HepG2 (cell line): ENCODE measurements around the gene INTS1. TPM values are rescaled to one million over a fixed set of nuclear protein-coding genes. Genes with fewer than 3 reads are reported as not detected.

ENCODE experiments used
- ATAC-seq: fragments of 200-7000 bp; cut with Tn5 transposase; 3 replicates; pipeline ENCODE4 v1.9.1; 2020; ENCODE audit warnings: mild to moderate bottlenecking, moderate library complexity
- BruUV-seq: library from RNA; stranded (reverse); fragments of 400-500 nt; replicated peaks from 2 replicates; lab custom pipeline; 2021; lab: Mats Ljungman, UMichigan
- CTCF ChIA-PET: fragments of 300-600 bp; formaldehyde crosslinking; extraction: SDS; loops from one replicate; lab custom pipeline; 2021; ENCODE audit warnings: low total read pairs, inconsistent platforms, low intra/inter-chr PET ratio; lab: Yijun Ruan, JAX
- POLR2A ChIA-PET: fragments of 350-600 bp; sonication (Branson Sonifier 250); formaldehyde crosslinking; loops from one replicate; lab custom pipeline; 2020; ENCODE audit warnings: antibody characterized with exemption, inconsistent platforms; lab: Yijun Ruan, JAX
- DNase-seq: peaks from one replicate; pipeline ENCODE4 v3.0.0-alpha.2; 2015; ENCODE audit warnings: low spot score
- FAIRE-seq: peaks from 3 replicates; lab custom pipeline; 2011; peaks lifted over from hg19 to GRCh38; lab: Jason Lieb, UNC
- H2AFZ ChIP-seq: one replicate; pipeline ENCODE4 v1.6.1; 2011; ENCODE audit warnings: low read length, inconsistent platforms
- H3K27ac ChIP-seq: fragments of 300-600 bp; 3 replicates; pipeline ENCODE4 v1.8.0; 2011; ENCODE audit warnings: mixed run types, mild to moderate bottlenecking, mixed read lengths, low read length, inconsistent platforms; ENCODE audit not compliant: insufficient read depth; ENCODE audit errors: extremely low read length
- H3K27me3 ChIP-seq, 2 experiments: fragments of 200-600 bp in 1 of 2; 2 replicates in 1 of 2; 3 replicates in 1 of 2; pipeline versions ENCODE4 v1.6.0 to v1.8.0; 2011; ENCODE audit warnings: low read length in 2 of 2, mild to moderate bottlenecking in 2 of 2, moderate library complexity in 2 of 2, inconsistent platforms in 1 of 2; ENCODE audit not compliant: insufficient read depth in 2 of 2, control insufficient read depth in 1 of 2
- H3K36me3 ChIP-seq, 2 experiments: fragments of 200-600 bp in 1 of 2; replicated peaks in 1 of 2; 2 replicates in 1 of 2; 3 replicates in 1 of 2; pipeline versions ENCODE4 v1.5.1 to v1.8.0; 2011; ENCODE audit warnings: low read length in 2 of 2, inconsistent platforms in 1 of 2; ENCODE audit not compliant: insufficient read depth in 2 of 2, control insufficient read depth in 1 of 2
- H3K4me1 ChIP-seq: 2 replicates; pipeline ENCODE4 v1.5.1; 2012; ENCODE audit warnings: low read length, inconsistent platforms; ENCODE audit not compliant: insufficient read depth
- H3K4me2 ChIP-seq: 2 replicates; pipeline ENCODE4 v1.6.0; 2011; ENCODE audit warnings: low read depth, low read length, inconsistent platforms
- H3K4me3 ChIP-seq, 3 experiments: fragments of 200-600 bp in 1 of 3; sonication (generic), shearing (Covaris generic) in 1 of 3; replicated peaks in 1 of 3; 2 replicates each; pipeline ENCODE4 v1.5.1; 2011 to 2016; ENCODE audit warnings: low read length in 3 of 3, inconsistent platforms in 2 of 3, low read depth in 2 of 3, mild to moderate bottlenecking in 2 of 3, control low read depth in 1 of 3, mixed read lengths in 1 of 3; ENCODE audit not compliant: insufficient read depth in 1 of 3
- H3K79me2 ChIP-seq: one replicate; pipeline ENCODE4 v1.6.1; 2011; ENCODE audit warnings: low read length, inconsistent platforms; ENCODE audit not compliant: insufficient read depth
- H3K9ac ChIP-seq: 2 replicates; pipeline ENCODE4 v1.6.0; 2011; ENCODE audit warnings: mild to moderate bottlenecking, low read depth, low read length, inconsistent platforms; ENCODE audit not compliant: insufficient read depth
- H3K9me3 ChIP-seq: 2 replicates; pipeline ENCODE4 v1.5.1; 2012; ENCODE audit warnings: mild to moderate bottlenecking, low read length
- H4K20me1 ChIP-seq: 2 replicates; pipeline ENCODE4 v1.6.0; 2011; ENCODE audit warnings: inconsistent platforms, mild to moderate bottlenecking, low read length, moderate library complexity; ENCODE audit not compliant: insufficient read depth
- ERF ChIP-seq: IDR thresholded peaks from 2 replicates; pipeline ENCODE4 v1.6.1; 2018; ENCODE audit warnings: missing biosample characterization, missing genetic modification reagents
- NAIF1 ChIP-seq: sonication (generic); formaldehyde crosslinking; IDR thresholded peaks from 2 replicates; pipeline ENCODE4 v1.5.0; 2020; ENCODE audit warnings: mild to moderate bottlenecking, missing genetic modification reagents, borderline replicate concordance
- PPARG ChIP-seq: conservative IDR thresholded peaks from 2 replicates; pipeline ENCODE4 v1.6.1; 2016; ENCODE audit warnings: missing biosample characterization, missing genetic modification reagents
- RARG ChIP-seq: sonication (generic); formaldehyde crosslinking; IDR thresholded peaks from 2 replicates; pipeline ENCODE4 v1.4.0; 2020; ENCODE audit warnings: low read depth, mild to moderate bottlenecking, missing genetic modification reagents
- RBFOX2 ChIP-seq: fragments of 200-400 bp; formaldehyde crosslinking; IDR thresholded peaks from 2 replicates; pipeline ENCODE4 v1.6.1; 2017; ENCODE audit warnings: low read depth, mild to moderate bottlenecking, low read length
- ZMAT3 ChIP-seq: sonication (generic); formaldehyde crosslinking; conservative IDR thresholded peaks from 2 replicates; pipeline ENCODE4 v1.7.0; 2021; ENCODE audit warnings: missing genetic modification reagents
- WGBS: methylation state at CpG from one replicate; pipeline ENCODE4 v1.1.6; 2017; ENCODE audit warnings: low lambda C conversion rate; 5-methylcytosine and 5-hydroxymethylcytosine counted together
- in situ Hi-C: cut with HindIII; loops from 2 replicates; pipeline ENCODE4 v1.10.0; 2017; ENCODE audit warnings: low pct_unique_long_range_greater_than_20kb; ENCODE audit not compliant: extremely low pct_ligation_motif_present
- intact Hi-C: fragments of 100-400 bp; cut with micrococcal nuclease; formaldehyde crosslinking; loops from one replicate; pipeline ENCODE4 v1.10.0; 2022; ENCODE audit not compliant: unreplicated experiment
- polyA plus RNA-seq, 8 experiments: library from polyadenylated mRNA; depleted of rRNA in 3 of 8; stranded (reverse) in 7 of 8; unstranded in 1 of 8; fragments of >200 nt; fragmentation: Illumina TruSeq in 4 of 8; extraction: Trizol in 4 of 8; gene quantifications; 2 replicates each; pipeline versions ENCODE4 v1.2.1 to v1.2.3, GENCODE V29; 2011 to 2016; ENCODE audit warnings: low read depth in 4 of 8, missing spikeins in 1 of 8, mixed read lengths in 1 of 8; ENCODE audit not compliant: insufficient read depth in 1 of 8
- total RNA-seq, 5 experiments: library from RNA; depleted of rRNA; stranded (reverse); fragments of >200 nt; fragmentation: Illumina TruSeq; extraction: Trizol; gene quantifications; 2 replicates each; pipeline ENCODE4 v1.2.3, GENCODE V29; 2016; ENCODE audit warnings: low read depth in 1 of 5

Gene INTS1
- total and polyA plus RNA-seq, 2 of the 13 experiments (the other 11 are each of a cell fraction or from before 2014, with no cell fraction given): 13.7 to 29.0 TPM

GRCh38 chr7:1488016-1488415 lies 16.2 kb downstream of the INTS1 start (continued):
- TF ChIP-seq ZMAT3 (CRISPR knock-in tag): no peak
- TF ChIP-seq PPARG: no peak
- TF ChIP-seq ERF (CRISPR knock-in tag): no peak
- TF ChIP-seq, all 625 proteins: peak for 0

- ChIA-PET CTCF (no interaction called here), POLR2A (no interaction called here)
- Histone ChIP-seq H3K27ac (no peak overlapping the region), H3K4me1 (no peaks in the 10 kb centered on the region), H3K27me3 (no peaks in the 10 kb centered on the region), H3K4me2 (no peak overlapping the region), H3K79me2 (no peaks in the 10 kb centered on the region), H3K9ac (no peak overlapping the region), H4K20me1 (no peaks in the 10 kb centered on the region), H2AFZ (no peak overlapping the region), H3K9me3 (no peaks in the 10 kb centered on the region), H3K36me3 (peaks cover 26 to 55% of the 10 kb centered on the region in 2 experiments; a peak in 4 of 5 replicates), H3K4me3 (no peak overlapping the region)
- no TSS peak for BruUV-seq
- ATAC-seq: no peak
- in situ Hi-C loops: no loop called here
- intact Hi-C loops: no loop called here
- 90% methylated on average over 2 of the region's 25 CpGs for WGBS
- no peak for FAIRE-seq
- DNase-seq: no peak
- TF ChIP-seq NAIF1 (CRISPR knock-in tag) (no peak), RBFOX2 (peak; percentile 45)
Measured at GRCh38 chr7:1487466-1487865, 16.7 kb downstream of the INTS1 start.

GRCh38 chr7:1486571-1486970 lies 17.6 kb downstream of the INTS1 start:
- CTCF ChIA-PET: no interaction called here
- no peaks in the 10 kb centered on the region for H3K4me1 ChIP-seq
- peaks cover 23 to 46% of the 10 kb centered on the region in 2 experiments; a peak in 4 of 5 replicates for H3K36me3 ChIP-seq
- no peaks in the 10 kb centered on the region for H3K79me2 ChIP-seq
- DNase-seq: no peak
- POLR2A ChIA-PET: no interaction called here
- TF ChIP-seq RARG (CRISPR knock-in tag): no peak
- no peak overlapping the region for H3K9ac ChIP-seq
- no peaks in the 10 kb centered on the region for H3K9me3 ChIP-seq
- no peak for ATAC-seq
- intact Hi-C loops (no loop called here), in situ Hi-C loops (no loop called here)
- BruUV-seq: no TSS peak
- H3K4me3 ChIP-seq: no peak overlapping the region
- no peak overlapping the region for H3K4me2 ChIP-seq
- no peak for FAIRE-seq
- H4K20me1 ChIP-seq: no peaks in the 10 kb centered on the region
- no peak overlapping the region for H3K27ac ChIP-seq
- H3K27me3 ChIP-seq: no peaks in the 10 kb centered on the region
- no peak overlapping the region for H2AFZ ChIP-seq
- WGBS: 97% methylated on average over 14 of the region's 23 CpGs
